Stimulated activated naive CD4-positive, alpha-beta T cell treated with Interleukin-2 at 50 U/mL for 16 hours (primary cell): ENCODE results near the gene CORO2B.

Source experiments
- DNase-seq: peaks from one replicate; lab custom pipeline; 2025; lab: John Stamatoyannopoulos, UW

Gene CORO2B

DNA sequence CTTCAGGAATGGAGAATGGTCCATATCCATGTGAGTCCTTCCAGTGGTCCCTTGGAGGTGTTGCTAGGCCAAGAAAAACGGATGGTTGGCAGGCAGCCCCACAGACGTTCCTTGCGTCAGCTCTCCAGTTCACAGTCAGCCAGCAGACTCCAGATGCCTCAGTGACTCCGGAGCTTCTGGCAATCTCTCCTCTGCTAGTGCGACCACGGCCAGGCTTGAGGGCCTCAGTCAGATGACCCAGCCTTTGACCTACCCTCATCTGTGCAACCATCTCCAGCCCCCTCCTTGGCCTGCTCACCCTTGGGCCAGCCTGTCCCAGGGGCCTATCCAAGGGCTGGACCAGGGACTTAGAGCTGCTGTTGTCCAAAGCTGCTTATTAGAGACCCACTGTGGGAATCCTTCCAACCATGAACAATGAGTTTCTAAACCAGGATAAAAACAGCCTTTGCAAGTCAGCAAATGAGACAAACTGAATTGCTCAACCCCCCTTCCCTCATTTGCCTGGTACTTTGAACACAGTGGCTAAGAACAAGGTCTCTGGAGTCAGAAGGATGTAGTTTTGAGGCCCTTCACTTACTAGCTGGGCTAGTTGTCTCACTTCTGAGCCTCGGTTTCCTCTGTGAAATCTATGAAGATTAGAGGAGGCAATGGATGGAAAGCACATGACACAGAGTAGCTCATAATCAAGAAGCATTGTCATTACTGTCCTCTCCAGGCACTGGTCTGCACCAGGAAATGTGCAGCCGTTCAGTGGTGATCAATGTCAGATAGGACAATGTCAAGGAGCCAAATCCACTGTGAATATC lies 197.1 kb downstream of the CORO2B start:
- no peak for DNase-seq

DNA sequence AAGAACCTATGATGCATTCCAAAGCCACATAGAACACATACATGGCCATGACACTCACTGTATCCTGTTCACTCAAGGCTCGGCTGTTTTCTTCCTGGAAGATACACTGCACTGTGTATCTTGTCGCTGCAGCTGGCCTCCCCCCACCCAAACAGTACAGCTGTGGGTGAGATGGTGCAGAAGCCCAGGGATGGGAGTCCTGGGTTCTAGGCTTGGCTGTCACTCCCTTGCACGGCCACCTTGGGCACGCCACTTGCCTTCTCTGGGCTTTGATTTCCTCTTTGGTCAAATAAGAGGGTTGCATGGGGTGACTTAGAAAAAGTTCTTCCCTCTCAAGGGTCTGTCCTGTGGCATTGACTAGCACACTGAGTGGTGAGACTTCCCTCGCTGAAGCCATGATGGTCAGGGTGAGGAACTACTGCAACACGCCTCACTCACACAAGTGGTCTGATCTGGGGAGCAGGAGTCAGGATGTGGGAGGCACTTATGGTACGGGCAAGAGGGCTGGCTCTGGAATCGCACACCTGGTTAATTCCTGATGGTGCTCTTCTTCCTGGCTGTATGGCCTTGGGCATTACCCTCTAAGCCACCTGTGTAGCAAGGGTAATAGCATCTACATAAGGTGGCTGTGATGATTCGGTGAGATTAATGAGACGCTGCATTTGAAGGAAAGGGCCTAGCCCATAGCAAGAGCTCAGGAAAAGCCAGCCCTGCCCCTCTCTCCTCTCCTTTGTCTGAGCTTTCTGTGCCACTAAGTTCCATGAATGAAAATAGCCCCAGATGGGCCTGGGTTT lies 197.9 kb downstream of the CORO2B start:
- DNase-seq, result no peak
